NCI-H774 (cell line): ENCODE data around the gene ANKRD13D.

Experiments used
- DNase-seq: peaks from one replicate; lab custom pipeline; 2025; lab: John Stamatoyannopoulos, UW

Gene ANKRD13D

GRCh38 chr11:67285541-67286498, 3.3 kb upstream of the ANKRD13D start:
- DNase-seq = no peak

GRCh38 chr11:67286621-67287333, 2.3 kb upstream of the ANKRD13D start:
- no peak for DNase-seq

DNA sequence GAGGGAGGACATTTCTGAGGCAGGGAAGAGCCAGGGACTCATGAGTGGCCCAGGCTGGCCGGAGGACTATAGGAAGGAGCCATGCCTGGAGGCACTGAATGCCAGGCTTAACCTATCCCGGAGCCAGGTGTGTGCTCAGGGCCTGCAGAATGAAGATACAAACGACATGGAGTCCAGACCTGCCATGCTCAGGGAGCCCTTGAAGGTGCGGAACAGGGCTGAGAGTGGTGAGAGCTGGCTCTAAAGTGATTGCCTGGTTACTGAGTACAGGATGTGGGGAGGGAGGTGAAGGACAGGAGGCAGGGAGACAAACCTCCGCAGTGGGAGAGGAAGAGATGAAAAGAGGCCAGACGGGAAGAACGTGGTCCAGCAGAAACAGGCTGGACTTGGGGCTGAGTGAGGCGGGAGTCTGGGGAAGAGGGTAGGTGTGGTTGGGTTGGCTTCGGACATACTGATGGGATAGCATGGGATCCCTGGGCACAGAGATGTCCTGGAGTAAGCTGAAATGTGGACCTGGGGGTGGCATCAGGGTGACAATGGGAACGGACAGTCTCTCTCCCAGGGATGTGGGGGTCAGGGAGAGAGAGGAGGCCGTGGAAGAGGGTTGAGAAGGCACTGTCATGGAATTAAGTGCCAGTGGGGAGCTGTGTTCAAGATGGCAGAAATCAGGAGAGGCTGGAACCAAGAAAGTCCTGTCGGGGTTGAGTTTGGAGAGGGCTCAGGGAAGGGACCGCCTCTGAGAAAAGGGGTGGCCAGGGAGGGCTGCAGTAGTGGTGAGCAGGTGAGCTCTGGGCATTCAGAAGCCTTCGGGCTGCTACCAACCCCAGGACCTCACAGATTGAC, 1.5 kb upstream of the ANKRD13D start:
- no peak for DNase-seq

DNA sequence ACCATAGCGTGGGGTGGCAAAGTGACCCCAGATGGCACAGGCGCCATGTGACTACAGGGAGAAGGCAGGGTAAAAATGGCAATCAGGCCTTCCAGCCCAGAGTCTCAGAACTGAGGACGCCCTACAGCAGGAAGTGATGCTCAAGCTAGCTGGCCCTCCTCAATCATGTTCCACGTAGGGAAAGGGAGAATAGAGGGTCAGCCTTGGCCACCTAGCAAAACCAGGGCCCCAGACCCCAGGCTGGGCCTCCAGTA, 978 bp upstream of the ANKRD13D start:
- DNase-seq = no peak

DNA sequence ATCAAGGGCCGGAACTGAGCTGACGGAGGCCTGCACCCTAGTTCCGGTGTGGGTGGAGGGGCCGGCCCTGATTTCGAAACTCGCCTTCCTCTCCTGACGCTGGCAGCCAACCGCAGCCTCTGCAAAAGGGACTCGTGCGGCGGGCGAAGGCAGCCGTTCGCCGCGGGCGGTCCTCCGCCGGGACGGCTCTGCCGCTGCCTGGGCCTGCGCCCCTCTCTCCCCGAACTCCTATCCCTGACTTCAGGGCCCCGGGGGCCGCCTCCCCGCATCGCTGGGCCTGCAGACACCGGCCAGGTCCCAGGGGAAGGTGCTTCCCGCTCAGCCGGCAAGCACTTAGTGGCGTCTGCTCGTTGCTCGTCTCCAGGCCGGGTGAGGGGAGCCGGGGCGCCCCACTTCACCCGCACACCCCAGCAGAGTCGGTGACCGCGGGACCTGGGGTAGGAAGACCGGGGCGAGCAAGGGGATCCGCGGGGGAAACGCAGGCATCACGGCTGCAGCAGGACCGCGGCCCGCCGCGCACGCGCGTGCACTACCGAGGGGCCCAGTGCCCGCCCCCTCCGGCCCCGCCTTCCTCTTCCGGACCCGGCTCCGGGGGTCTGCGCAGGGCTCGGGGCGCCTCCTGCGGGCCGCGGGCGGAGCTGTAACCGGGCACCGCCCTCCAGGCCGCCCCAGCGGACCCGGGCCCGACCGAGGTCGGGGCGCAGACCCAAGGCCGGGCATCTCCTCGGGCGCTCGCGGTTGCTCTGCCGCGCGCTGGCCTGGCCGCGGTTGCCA, 464 bp upstream of the ANKRD13D start:
- DNase-seq = peak; percentile 83

DNA sequence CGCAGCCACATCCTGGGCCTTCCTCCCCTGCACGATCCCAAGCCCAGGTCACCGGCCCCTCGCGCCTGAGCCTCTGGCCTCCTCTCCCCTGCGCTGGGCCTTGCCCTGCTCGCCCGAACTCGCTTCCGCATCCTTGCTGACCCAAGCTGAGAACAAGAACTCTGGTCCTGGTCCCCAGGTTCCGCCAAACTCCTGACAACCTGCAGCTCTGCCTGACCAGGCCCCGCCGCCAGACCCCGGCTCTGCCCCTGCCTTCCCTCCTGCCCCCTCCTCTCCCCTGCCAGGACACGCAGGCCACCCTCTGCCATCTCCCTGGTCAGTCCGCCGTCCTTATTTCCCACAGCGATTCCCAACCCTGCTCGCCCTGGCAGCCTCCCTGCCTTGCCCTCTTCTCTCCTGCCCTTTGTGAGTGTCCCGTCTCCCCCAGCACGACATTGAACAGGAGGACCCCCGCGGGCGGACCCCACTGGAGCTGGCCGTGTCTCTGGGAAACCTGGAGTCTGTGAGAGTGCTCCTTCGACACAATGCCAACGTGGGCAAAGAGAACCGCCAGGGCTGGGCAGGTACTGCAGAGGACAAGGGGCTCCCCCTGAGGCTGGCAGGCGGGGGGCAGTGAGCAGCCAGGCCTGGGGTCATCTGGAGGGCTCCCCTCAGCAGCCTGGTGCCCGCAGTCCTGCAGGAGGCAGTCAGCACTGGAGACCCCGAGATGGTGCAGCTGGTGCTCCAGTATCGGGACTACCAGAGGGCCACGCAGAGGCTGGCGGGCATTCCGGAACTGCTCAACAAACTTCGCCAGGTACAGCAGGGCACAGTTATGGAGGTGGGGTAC, 762 bp downstream of the ANKRD13D start:
- DNase-seq = no peak

GRCh38 chr11:67290801-67291200, 1.7 kb downstream of the ANKRD13D start:
- no peak for DNase-seq

- DNase-seq = no peak
Measured at GRCh38 chr11:67291481-67292381, 2.6 kb downstream of the ANKRD13D start.

- DNase-seq = no peak
Measured at GRCh38 chr11:67292671-67293070, 3.6 kb downstream of the ANKRD13D start.

DNA sequence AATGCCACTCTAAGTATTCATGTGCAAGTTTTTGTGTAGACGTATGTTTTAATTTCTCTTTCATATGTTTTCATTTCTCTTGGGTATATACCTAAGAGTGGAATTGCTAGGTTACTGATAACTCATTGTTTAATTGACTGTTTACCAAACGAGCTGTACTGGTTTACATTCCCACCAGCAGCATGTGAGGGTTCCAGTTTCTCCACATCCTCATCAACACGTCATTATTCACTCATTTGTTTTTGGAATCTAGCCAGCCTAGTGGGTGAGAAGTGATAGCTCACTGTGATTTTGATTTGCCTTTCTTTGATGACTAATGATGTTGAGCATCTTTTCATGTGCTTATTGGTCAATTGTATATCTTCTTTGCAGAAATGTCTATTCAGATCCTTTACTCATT, 4.0 kb downstream of the ANKRD13D start:
- no peak for DNase-seq

DNA sequence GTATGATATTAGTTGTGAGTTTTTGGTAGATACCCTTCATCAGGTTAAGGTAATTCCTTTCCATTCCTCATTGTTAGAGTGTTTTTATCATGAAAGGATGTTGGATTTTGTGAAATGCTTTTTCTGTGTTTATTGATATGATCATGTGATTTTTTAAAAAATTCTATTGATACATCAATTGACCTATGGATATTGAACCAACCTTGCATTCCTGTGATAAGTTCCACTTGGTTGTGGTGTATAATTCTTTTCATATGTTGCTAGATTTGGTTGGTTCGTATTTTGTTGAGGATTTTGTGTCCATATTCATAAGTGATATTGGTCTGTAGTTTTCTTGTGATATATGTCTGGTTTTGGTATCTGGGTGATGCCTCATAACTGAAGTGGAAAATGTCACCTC, 6.7 kb downstream of the ANKRD13D start:
- no peak for DNase-seq

GRCh38 chr11:67298786-67299185, 9.7 kb downstream of the ANKRD13D start:
- no peak for DNase-seq

DNA sequence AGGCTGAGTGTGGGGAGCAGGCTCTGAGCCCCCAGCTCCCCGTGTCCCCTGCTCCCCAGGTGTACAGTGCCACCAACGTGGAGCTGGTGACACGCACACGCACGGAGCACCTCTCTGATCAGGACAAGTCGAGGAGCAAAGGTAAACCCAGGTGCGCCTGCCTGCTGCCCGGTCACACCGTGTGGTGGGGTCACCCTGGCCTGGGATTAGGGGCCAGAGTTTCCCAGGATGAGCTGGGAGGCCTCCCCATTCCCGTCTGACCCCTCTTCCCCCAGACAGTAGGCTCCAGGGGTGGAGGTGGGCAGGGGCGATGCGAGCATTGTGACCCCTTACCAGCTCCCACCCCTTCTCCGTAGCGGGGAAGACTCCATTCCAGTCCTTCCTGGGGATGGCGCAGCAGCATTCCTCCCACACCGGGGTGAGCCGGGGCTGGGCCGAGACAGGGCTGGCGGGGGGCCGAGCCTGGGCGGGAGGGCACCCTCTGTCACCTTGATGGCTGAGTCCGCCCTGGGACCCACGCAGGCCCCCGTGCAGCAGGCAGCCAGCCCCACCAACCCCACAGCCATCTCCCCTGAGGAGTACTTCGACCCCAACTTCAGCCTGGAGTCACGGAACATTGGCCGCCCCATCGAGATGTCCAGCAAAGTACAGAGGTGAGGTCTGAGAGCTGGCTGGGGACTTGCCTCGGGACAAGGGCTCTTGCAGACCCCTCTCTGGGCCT, 10.5 kb downstream of the ANKRD13D start:
- DNase-seq = no peak

DNA sequence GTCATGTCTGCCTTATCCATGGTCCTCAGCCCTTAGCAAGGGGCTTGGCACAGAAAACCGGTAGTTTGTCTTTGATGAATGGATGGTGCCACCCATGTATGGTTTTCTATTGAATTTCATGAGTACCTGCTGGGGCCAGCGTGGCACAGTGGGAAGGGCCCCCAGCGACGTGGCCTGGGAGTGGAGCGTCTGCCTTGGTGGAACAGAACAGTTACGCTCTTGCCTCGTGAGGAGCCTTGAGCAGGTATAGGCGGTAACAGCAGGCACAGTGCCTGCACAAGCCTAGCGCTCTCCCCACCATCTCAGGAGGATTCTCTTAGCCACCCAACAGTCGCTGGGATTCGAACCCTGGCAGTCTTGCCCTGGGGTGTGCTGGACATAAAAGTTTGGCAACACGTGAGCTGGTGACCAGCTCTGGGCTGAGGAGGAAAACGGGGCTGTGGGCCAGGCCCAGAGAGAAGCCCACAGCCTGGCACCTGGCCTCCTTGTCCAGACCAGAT, 11.2 kb downstream of the ANKRD13D start:
- no peak for DNase-seq

DNA sequence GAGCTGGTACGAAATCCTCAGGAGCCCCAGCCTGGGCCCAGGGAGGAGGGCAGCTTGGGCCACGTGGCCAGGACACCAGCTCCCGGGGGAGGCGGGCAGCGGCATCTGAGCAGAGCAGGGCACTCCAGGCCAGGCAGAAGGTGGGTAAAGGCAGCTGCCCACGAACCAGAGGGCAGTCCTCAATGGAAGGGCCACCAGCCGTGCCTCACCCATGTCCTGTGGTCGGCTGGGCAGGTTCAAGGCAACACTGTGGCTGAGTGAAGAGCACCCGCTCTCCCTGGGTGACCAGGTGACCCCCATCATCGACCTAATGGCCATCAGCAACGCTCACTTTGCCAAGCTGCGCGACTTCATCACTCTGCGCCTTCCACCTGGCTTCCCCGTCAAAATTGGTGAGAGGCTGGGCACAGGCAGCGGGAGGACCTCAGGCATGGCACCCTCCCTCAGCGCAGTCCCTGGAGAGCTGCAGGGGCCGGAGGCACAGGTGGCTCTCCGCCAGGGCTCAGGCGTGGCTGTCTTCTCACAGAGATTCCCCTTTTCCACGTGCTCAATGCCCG, 11.7 kb downstream of the ANKRD13D start:
- no peak for DNase-seq

DNA sequence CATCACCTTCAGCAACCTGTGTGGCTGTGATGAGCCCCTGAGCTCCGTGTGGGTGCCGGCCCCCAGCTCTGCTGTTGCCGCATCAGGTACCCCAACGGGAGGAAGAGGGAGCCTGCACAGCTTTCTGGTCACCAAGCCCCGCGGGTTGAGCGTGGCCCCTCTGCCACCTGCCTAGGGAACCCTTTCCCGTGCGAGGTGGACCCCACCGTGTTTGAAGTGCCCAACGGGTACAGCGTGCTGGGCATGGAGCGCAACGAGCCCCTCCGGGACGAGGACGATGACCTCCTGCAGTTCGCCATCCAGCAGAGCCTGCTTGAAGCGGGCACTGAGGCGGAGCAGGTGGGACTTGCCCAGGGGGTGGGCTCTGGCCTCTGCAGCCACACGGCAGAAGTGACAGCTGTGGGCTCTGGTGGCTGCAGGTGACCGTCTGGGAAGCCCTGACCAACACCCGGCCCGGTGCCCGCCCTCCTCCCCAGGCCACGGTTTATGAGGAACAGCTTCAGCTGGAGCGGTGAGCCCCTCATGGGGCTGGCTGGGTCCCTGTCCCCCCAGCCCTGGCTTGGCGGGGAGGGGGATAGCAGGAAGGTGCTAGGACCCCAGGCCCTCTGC, 12.3 kb downstream of the ANKRD13D start:
- no peak for DNase-seq

- DNase-seq = no peak
Measured at GRCh38 chr11:67301951-67302516, 12.9 kb downstream of the ANKRD13D start.

DNA sequence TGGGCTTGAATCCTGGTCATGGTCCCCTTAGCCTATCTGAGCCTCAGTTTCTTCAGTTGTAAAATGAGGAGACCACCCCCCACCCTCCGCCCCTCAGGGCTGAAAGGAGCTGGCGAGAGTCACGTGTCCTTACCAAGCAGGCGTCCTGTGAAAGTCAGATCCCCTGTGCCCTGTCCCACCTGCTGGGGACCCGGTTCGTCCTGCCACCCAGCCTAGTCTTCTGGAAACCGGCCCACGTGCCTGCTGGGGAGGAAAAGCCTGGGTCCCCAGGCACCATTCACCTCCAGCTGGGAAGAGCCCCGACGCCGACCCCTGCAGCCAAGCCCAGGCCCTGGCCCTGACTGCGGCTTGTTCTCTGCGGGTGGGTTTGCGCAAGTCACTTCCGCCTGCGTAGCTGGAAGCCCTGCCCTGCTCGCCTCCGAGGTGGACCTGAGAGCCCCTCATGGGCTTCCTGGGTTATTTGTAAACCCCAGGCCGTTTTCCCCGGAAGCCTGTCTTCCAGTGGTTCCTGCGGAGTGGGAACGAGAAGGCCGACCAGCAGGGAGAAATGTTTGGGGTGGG, 13.5 kb downstream of the ANKRD13D start:
- DNase-seq = peak; percentile 42
